Measurements from ENCODE around the gene DRGX.

Gene DRGX

DNA sequence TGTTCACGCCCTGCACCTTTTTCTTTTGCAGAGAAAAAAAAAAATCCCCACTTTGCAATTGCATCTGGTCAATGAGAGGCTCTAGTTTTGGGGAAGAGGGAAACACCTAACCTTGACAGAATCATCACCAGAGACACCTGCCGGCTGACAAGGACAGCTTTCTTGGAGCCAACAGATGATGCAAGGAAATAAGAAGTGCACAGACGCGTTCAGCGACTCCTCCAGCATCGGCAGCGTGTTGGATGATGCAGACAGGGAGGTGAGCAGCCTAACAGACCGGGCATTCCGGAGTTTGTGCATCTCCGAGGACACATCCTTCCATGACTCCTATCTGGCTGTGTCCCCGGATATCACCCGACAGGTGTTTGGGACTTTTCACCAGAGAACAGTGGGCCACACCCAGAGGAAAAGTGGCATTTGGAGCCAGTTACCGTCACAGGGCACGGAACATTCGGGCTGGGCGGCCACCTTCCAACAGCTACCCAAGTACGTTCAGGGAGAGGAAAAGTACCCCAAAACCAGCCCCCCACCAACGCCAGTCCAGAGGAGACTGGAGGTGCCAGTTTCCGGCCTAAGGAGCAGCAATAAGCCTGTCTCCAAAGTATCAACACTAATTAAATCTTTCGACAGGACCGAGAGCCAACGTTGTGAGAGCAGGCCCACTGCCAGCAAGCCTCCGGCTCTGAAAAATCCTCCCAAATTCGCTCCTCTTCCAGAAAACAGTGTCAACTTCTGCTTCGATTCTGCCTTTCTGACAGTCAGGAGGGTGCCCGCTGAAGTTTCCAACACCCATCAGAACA is 73.3 kb downstream of the DRGX start:
- DNase-seq (ENCODE audit: low spot score) (no peak), FAIRE-seq (no peak)

DNA sequence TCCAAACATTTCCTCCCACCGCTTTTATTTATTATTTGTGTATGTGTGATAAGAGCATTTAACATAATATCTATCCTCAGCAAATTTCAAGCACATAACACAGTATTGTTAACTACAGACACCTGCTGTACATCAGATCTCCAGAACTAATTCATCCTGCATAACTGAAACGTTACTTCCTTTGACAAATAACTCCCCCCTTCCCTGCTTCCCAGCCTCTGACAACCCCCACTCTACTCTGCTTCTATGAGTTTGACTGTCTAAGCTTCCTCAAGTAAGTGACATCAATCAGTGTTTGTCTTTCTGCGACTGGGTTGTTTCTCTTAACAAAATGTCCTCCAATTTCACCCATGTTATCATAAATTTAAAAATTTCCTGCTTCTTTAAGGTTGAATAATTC is 74.9 kb downstream of the DRGX start:
- DNase-seq (ENCODE audit: low spot score) (no peak), FAIRE-seq (no peak)

DNA sequence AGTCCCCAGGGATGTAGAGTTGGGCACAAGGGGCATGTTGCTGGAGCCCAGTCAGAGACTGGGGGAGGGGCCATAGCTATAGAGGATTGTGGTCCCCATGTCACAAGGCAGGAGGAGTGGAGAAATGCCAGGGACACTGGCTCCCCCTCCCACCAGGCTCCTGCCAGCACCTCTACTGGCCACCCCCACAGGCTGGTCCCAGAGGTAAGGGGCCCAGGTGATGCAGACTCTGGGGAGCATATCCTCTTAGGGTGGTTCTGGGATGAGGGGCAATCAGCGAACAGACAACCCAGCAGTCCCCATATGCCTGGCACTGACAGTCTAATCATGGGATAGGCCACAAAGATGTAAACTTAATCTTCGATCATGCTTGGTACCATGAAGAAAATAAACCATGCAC is 75.7 kb downstream of the DRGX start:
- FAIRE-seq = no peak

DNA sequence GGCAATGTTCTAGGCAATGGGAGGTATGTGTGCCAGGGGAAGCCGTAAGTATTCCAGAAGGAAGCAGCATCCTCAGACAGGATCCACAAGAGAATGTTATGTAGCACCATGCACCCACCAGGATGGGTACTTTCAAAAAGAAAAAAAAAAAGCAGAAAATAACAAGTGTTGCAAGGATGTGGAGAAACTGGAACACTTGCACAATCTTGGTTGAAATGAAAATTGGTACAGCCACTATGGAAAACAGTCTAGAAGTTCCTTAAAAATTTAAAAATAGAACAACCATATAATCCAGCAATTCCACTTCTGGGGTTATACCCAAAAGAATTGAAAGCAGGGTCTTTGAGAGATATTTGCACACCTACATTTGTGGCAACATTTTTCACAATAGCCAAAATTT is 76.7 kb downstream of the DRGX start:
- DNase-seq (ENCODE audit: low spot score) = no peak
- no peak for FAIRE-seq

More for the DNA sequence above, 75.7 kb downstream of the DRGX start:
- no peak for DNase-seq (ENCODE audit: low spot score)

DNA sequence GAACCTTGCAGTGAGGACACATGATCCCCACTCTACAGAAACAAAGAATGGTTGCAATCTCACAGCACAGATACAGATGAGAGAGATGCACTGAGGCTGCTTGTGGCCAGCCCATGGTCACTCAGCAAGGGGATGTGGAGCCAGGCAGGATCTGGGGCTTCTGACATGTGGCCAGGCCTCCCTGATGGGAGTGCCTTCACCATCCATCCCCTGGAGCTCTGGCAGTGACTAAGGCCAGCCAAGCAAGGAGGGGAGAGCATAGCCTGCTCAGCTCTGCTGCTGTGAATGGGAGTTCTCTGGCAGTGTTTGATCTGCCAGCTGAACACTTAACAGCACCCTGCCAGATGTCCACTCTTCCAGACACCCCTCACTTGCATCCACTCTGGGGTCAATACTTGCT is 77.1 kb downstream of the DRGX start:
- DNase-seq (ENCODE audit: low spot score) (no peak), FAIRE-seq (no peak)

DNA sequence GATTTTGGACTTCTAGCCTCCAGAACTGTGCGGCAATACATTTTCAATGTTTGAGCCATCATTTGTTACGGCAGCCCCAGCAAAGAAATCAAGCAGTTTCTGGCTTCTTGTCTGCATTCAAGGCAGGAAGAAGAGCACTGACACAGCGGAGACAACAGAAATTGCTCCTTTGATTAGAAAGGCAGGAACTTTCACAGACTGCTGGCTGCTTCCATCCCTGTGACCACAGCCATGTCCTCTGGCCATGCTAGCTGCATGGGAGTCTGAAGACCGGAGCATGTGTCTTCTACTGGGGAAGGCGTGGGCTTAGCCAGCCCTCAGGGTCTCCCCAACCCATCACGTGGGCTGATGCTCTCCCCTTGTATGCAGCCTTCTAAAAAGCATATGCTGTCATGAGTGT is 77.9 kb downstream of the DRGX start:
- FAIRE-seq (no peak), DNase-seq (ENCODE audit: low spot score) (no peak)

DNA sequence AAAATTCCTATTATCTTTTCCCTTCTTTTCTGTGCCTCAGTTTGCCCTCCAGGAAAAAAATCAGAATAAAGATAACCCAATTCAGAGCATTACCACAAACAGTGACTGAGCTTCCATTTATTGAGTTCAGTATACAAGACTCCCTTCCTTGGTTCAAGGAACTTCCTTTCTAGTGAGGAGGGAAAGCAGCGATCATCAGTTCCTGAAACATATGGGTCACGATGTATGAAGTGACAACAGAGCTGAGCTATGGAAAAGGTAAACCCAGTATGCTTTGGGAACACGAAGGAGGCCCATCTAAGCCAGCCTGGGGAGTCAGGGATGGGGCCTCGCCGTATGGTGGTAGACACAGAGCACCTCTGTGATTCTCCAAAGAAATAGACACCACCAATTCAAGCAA is 81.1 kb downstream of the DRGX start:
- FAIRE-seq (no peak), DNase-seq (ENCODE audit: low spot score) (no peak)
